B cell (primary cell): Measurements from ENCODE around the gene CBFB.

Source experiments
- CTCF ChIP-seq: fragments of 200-600 bp; IDR thresholded peaks from one replicate; pipeline ENCODE4 v1.8.0; 2022; ENCODE audit warnings: antibody characterized with exemption, mild to moderate bottlenecking
- EZH2 ChIP-seq: IDR thresholded peaks from 2 replicates; pipeline ENCODE4 v1.6.1; 2012; ENCODE audit warnings: borderline replicate concordance, low read depth, mild to moderate bottlenecking, moderate library complexity, low read length; ENCODE audit not compliant: insufficient read depth, poor library complexity, severe bottlenecking

DNA sequence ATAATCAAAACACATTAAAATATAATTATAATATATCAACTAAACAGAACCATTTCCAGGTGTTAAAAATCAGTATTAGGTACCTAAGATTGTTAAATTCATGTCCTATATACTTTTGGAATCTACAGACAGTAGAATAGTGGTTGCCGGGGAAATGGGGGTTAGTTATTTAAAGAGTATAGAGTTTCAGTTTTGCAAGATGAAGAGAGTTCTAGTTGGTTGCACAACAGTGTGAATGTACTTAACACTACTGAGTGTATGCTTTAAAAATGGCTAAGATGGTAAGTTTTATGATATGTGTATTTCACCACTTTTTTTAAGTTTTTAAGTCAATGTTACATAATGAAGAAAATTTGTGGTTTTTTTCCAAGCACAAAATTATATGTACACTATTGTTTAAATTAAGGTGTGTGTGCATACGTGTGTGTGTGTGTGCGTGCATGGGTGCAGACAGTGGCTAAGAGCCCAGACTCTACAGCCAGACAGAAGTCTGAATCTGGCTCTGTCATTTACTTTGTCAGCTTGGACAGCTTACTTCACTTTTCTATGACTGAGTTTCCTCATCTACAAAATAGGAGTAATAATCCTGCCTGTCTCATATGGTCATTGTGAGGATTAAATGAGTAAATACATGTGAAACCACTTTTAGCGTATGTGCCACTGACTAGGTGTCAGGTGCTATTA, 55.5 kb downstream of the CBFB start:
- TF ChIP-seq CTCF: no peak
- no peak for TF ChIP-seq EZH2
